Lung (tissue), 12 donors: Measurements from ENCODE around the gene SETD2. TPM values are rescaled to one million over a fixed set of nuclear protein-coding genes. Genes with fewer than 3 reads are reported as not detected.

ENCODE experiments used
- ATAC-seq: fragments of 200-7000 bp; cut with Tn5 transposase; one replicate; pipeline ENCODE4 v1.9.1; 2020; ENCODE audit warnings: moderate number of reproducible peaks; ENCODE audit not compliant: insufficient read depth, low FRiP score
- DNase-seq, 3 donors: peaks; one replicate each; pipeline ENCODE4 v3.0.0-alpha.2; 2013 to 2017
- H3K27ac ChIP-seq, 2 donors: one replicate each; pipeline ENCODE4 v1.5.1; 2013; ENCODE audit warnings: mild to moderate bottlenecking in 2 of 2, moderate library complexity in 2 of 2, control low read depth in 1 of 2, inconsistent platforms in 1 of 2, low read depth in 1 of 2, low read length in 1 of 2
- H3K27me3 ChIP-seq, 3 donors: one replicate each; pipeline ENCODE4 v1.5.1; 2013; ENCODE audit warnings: low read length in 2 of 3; ENCODE audit not compliant: control insufficient read depth in 3 of 3, insufficient read depth in 3 of 3
- H3K36me3 ChIP-seq, 4 donors: one replicate each; pipeline ENCODE4 v1.5.1; 2013; ENCODE audit warnings: low read length in 4 of 4, mild to moderate bottlenecking in 1 of 4, moderate library complexity in 1 of 4; ENCODE audit not compliant: control insufficient read depth in 4 of 4, insufficient read depth in 4 of 4
- H3K4me1 ChIP-seq, 5 donors: one replicate each; pipeline ENCODE4 v1.5.1; 2013; ENCODE audit warnings: low read length in 5 of 5, mild to moderate bottlenecking in 2 of 5, moderate library complexity in 1 of 5; ENCODE audit not compliant: control insufficient read depth in 5 of 5, insufficient read depth in 5 of 5
- H3K4me3 ChIP-seq: one replicate; pipeline ENCODE4 v1.5.1; 2013; ENCODE audit warnings: mild to moderate bottlenecking, control low read depth, moderate library complexity
- H3K9ac ChIP-seq, 2 donors: one replicate each; pipeline ENCODE4 v1.5.1; 2013; ENCODE audit warnings: low read length in 2 of 2, control low read depth in 1 of 2; ENCODE audit not compliant: insufficient read depth in 1 of 2
- H3K9me3 ChIP-seq, 4 donors: one replicate each; pipeline ENCODE4 v1.5.1; 2013; ENCODE audit warnings: low read length in 3 of 4, mild to moderate bottlenecking in 1 of 4, moderate library complexity in 1 of 4; ENCODE audit not compliant: control insufficient read depth in 4 of 4, insufficient read depth in 3 of 4
- WGBS, 2 donors: extraction: QIAGEN DNeasy Blood & Tissue Kit; methylation state at CpG; one replicate each; pipeline ENCODE4 v1.1.7; 2013; 5-methylcytosine and 5-hydroxymethylcytosine counted together
- polyA plus RNA-seq, 2 donors: library from polyadenylated mRNA; stranded (reverse); fragments of 200-250 nt; gene quantifications; one replicate each; pipeline ENCODE4 v1.2.1, GENCODE V29; 2013
- total RNA-seq, 2 donors: library from RNA; depleted of rRNA in 1 of 2; stranded (reverse); fragments of >200 nt in 1 of 2; gene quantifications; one replicate each; pipeline ENCODE4 v1.2.1, GENCODE V29; 2014 to 2021
- TF ChIP-seq, protein P1 (sequence below): IDR thresholded peaks from 2 replicates; pipeline ENCODE4 v1.5.1; 2012; ENCODE audit warnings: mild to moderate bottlenecking; ENCODE audit errors: control extremely low read depth, extremely low read depth
- donor health status: control.
- donor health status: control.
- donor health status: Bipolar disorder and iron deficiency.
- donor health status: healthy.
- donor health status: DM: yes; HTN: yes; CAD: no.

SETD2 gene
- total and polyA plus RNA-seq, 4 donors, result 10.4 to 107 (median 25.0) TPM

DNA sequence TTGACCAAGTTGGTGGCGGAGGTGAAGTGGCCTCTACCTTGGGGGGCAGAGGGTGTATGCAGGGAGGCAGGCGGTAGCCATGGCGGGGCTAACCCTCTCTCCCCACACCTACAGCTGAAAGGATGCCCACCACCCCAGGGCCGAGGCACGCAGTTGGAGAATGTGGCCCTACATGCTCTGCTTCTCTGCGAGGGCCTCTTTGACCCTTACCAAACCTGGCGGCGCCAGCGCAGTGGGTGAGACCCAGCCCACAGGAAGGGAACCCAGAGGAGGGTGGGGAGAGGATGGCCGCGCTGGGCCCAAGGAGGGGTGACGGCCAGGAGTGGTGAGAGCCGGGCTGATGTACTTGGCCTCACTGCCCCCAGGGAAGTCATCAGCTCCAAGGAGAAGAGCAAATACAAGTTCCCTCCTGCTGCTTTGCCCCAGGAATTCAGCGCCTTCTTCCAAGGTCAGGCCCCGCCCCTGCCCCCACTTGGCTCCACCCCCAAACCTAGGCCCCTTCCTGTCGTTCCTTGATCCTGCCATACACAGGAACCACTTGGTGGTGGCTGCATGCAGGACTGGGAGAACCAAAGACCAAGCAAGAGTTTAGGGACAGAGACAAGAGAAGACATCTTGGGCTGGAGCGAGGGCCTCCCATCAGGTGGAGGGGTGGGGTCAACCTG is 174.6 kb downstream of the SETD2 start:
- Histone ChIP-seq H3K36me3 (peaks cover 0 to 33% (median 0%) of the 10 kb centered on the region in 4 donors), H3K27ac (peak overlapping the region in 1 of 2 donors; percentile 19), H3K4me1 (peaks cover 0 to 46% (median 4%) of the 10 kb centered on the region in 5 donors), H3K4me3 (no peak overlapping the region), H3K9me3 (no peaks in the 10 kb centered on the region), H3K27me3 (no peaks in the 10 kb centered on the region), H3K9ac (no peak overlapping the region)
- WGBS, 2 donors, result 50 to 72% methylated on average over 17 of the region's 17 CpGs
- ATAC-seq (no peak), DNase-seq (no peak)
- TF ChIP-seq, protein P1, sequence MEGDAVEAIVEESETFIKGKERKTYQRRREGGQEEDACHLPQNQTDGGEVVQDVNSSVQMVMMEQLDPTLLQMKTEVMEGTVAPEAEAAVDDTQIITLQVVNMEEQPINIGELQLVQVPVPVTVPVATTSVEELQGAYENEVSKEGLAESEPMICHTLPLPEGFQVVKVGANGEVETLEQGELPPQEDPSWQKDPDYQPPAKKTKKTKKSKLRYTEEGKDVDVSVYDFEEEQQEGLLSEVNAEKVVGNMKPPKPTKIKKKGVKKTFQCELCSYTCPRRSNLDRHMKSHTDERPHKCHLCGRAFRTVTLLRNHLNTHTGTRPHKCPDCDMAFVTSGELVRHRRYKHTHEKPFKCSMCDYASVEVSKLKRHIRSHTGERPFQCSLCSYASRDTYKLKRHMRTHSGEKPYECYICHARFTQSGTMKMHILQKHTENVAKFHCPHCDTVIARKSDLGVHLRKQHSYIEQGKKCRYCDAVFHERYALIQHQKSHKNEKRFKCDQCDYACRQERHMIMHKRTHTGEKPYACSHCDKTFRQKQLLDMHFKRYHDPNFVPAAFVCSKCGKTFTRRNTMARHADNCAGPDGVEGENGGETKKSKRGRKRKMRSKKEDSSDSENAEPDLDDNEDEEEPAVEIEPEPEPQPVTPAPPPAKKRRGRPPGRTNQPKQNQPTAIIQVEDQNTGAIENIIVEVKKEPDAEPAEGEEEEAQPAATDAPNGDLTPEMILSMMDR, result no peak

DNA sequence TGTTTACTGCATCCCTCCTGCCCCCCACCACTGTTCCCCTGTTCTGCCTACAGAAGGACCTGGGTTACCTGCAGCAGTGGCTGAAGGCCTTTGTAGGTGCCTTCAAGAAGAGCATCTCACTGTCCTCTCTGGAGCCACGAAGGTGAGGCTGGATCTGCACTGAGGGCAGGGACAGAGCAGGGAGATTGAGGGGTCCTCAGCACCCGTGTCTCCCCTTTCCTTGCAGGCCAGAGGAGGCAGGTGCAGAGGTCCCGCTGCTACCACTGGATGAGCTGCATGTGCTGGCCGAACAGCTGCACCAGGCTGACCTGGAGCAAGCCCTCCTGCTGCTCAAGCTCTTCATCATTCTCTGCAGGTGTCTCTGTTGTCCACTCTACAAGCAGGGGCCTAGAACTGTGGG is 175.3 kb downstream of the SETD2 start:
- H3K9me3 ChIP-seq, result no peaks in the 10 kb centered on the region
- TF ChIP-seq, protein P1, result no peak
- no peak overlapping the region for H3K9ac ChIP-seq
- H3K4me3 ChIP-seq, result no peak overlapping the region
- H3K27ac ChIP-seq, result peak overlapping the region in 1 of 2 donors; percentile 23
- peaks cover 0 to 26% (median 0%) of the 10 kb centered on the region in 4 donors for H3K36me3 ChIP-seq
- ATAC-seq, result no peak
- no peaks in the 10 kb centered on the region for H3K27me3 ChIP-seq
- H3K4me1 ChIP-seq, result peaks cover 0 to 46% (median 4%) of the 10 kb centered on the region in 5 donors
- WGBS, 2 donors, result 83 to 91% methylated on average over 4 of the region's 4 CpGs
- DNase-seq, result no peak

DNA sequence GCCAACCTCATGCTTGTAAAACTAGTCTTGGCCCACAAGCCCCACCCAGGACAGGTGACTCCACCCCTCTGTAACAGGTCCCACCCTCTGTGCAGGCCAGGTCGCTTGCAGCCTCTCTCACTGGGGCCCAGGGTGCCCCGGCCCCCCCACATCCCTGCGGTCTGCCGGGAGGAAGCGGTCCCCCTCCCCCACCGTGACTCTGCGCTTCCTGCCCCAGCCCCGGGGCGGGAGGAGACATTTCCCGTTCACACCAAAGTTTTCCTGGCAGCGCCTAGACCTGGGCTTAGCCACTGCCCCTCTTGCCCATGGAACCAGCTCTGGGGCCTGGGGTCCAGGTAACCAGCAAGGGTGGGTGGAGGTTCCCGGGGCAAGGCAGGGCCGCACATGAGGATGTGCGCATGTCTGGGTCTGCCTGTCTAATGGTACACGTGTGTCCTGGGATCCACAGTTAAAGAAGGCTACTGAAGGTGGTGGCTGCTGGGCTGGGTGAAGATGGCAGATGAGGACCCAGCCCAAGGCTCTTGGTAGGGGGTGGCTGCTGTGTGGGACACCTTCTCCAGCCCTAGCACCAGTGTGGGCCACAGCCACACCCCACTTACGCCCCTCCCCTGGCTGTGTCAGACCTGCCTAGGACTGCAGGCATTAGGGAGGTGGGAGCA is 176.0 kb downstream of the SETD2 start:
- ATAC-seq, result peak; percentile 84
- H3K4me1 ChIP-seq, result peaks cover 0 to 46% (median 4%) of the 10 kb centered on the region in 5 donors
- H3K4me3 ChIP-seq, result no peak overlapping the region
- peaks cover 0 to 20% (median 0%) of the 10 kb centered on the region in 4 donors for H3K36me3 ChIP-seq
- H3K9me3 ChIP-seq, result no peaks in the 10 kb centered on the region
- WGBS, 2 donors, result 13 to 22% methylated on average over 16 of the region's 16 CpGs
- H3K9ac ChIP-seq, result no peak overlapping the region
- no peaks in the 10 kb centered on the region for H3K27me3 ChIP-seq
- TF ChIP-seq, protein P1, result no peak
- peak in 2 of 3 donors; percentile 42 for DNase-seq
- peak overlapping the region in 1 of 2 donors; percentile 82 for H3K27ac ChIP-seq
